Measurements from ENCODE around the gene CDIP1.
A peak's percentile ranks its signal among the peaks of the same experiment; 100 is the strongest.

The CDIP1 gene

GRCh38 chr16:4486126-4486893 is 52.3 kb downstream of the CDIP1 start:
- no peak for DNase-seq

GRCh38 chr16:4481963-4482362 is 56.6 kb downstream of the CDIP1 start:
- no peak for DNase-seq

GRCh38 chr16:4481526-4481925 is 57.0 kb downstream of the CDIP1 start:
- no peak for DNase-seq

GRCh38 chr16:4477966-4478365 is 60.6 kb downstream of the CDIP1 start:
- peak; percentile 27 for DNase-seq

- peak; percentile 96 for DNase-seq
Observed at GRCh38 chr16:4475880-4476788, 62.4 kb downstream of the CDIP1 start, which contains the start of gene HMOX2. HMOX2 (plus strand) TSS chr16:4476398; CDS start chr16:4505525, 29,127 bp downstream.

- DNase-seq: peak; percentile 98
Observed at GRCh38 chr16:4474192-4474961, 64.2 kb downstream of the CDIP1 start, which contains the start of gene NMRAL1. NMRAL1 (minus strand) TSS chr16:4474625; CDS start chr16:4474132, 493 bp downstream.

GRCh38 chr16:4472880-4473279 is 65.7 kb downstream of the CDIP1 start:
- DNase-seq: no peak

GRCh38 chr16:4471869-4472268 is 66.7 kb downstream of the CDIP1 start:
- DNase-seq: no peak

- DNase-seq: no peak
Observed at GRCh38 chr16:4468972-4469371, 69.6 kb downstream of the CDIP1 start.

GRCh38 chr16:4467916-4468315 is 70.7 kb downstream of the CDIP1 start:
- DNase-seq: no peak

GRCh38 chr16:4465977-4466779 is 72.4 kb downstream of the CDIP1 start:
- DNase-seq: no peak

- DNase-seq: no peak
Observed at GRCh38 chr16:4463522-4464163, 74.9 kb downstream of the CDIP1 start.

GRCh38 chr16:4461250-4462085 is 77.1 kb downstream of the CDIP1 start:
- DNase-seq: peak; percentile 74

- DNase-seq: peak; percentile 74
Observed at GRCh38 chr16:4460936-4461249, 77.7 kb downstream of the CDIP1 start.

Measured in NCI-H82 (cell line).